HFFc6 (cell line): Measurements from ENCODE around the gene ELMOD1. TPM values are rescaled to one million over a fixed set of nuclear protein-coding genes. Genes with fewer than 3 reads are reported as not detected.
A peak's percentile ranks its signal among the peaks of the same experiment; 100 is the strongest.
"Not testable (repeated sequence)": the region's sequence is repeated elsewhere in the genome, so short reads cannot be mapped to it uniquely, and the experiment has no call there.

Experiments
- DNase-seq: peaks from one replicate; pipeline ENCODE4 v3.0.0-alpha.2; 2018
- H3K27ac Mint-ChIP-seq: 2 replicates; pipeline ENCODE4 v1.8.0; 2020; ENCODE audit warnings: mild to moderate bottlenecking, mixed read lengths
- H3K27me3 Mint-ChIP-seq: 2 replicates; pipeline ENCODE4 v1.8.0; 2021; ENCODE audit warnings: mild to moderate bottlenecking, moderate library complexity, mixed read lengths; ENCODE audit not compliant: insufficient read depth
- H3K36me3 Mint-ChIP-seq: 2 replicates; pipeline ENCODE4 v1.8.0; 2021; ENCODE audit warnings: low read depth, mixed read lengths
- H3K4me1 Mint-ChIP-seq: 2 replicates; pipeline ENCODE4 v1.8.0; 2020; ENCODE audit warnings: low read depth, mixed read lengths
- H3K4me3 Mint-ChIP-seq: 2 replicates; pipeline ENCODE4 v1.8.0; 2020; ENCODE audit warnings: mild to moderate bottlenecking, moderate library complexity, mixed read lengths
- H3K9me3 Mint-ChIP-seq: 2 replicates; pipeline ENCODE4 v1.8.0; 2020; ENCODE audit warnings: mild to moderate bottlenecking, mixed read lengths
- total RNA-seq, 6 experiments: library from RNA; stranded (reverse); fragmentation: NEBNext Ultra II Directional; extraction: Animal tissue kit (Norgen Biotek cat#: 25700); gene quantifications; 2 replicates in 1 of 6; 3 replicates in 5 of 6; pipeline ENCODE4 v1.2.3, GENCODE V29; 2021
- TF ChIP-seq, protein P1 (sequence below): fragments of 200-600 bp; sonication (generic); IDR thresholded peaks from 2 replicates; pipeline ENCODE4 v1.5.0; 2021; ENCODE audit warnings: antibody characterized with exemption, mild to moderate bottlenecking

Gene ELMOD1
- total RNA-seq, 6 experiments from 2014 or later = 0.19 to 0.30 (median 0.24) TPM

DNA sequence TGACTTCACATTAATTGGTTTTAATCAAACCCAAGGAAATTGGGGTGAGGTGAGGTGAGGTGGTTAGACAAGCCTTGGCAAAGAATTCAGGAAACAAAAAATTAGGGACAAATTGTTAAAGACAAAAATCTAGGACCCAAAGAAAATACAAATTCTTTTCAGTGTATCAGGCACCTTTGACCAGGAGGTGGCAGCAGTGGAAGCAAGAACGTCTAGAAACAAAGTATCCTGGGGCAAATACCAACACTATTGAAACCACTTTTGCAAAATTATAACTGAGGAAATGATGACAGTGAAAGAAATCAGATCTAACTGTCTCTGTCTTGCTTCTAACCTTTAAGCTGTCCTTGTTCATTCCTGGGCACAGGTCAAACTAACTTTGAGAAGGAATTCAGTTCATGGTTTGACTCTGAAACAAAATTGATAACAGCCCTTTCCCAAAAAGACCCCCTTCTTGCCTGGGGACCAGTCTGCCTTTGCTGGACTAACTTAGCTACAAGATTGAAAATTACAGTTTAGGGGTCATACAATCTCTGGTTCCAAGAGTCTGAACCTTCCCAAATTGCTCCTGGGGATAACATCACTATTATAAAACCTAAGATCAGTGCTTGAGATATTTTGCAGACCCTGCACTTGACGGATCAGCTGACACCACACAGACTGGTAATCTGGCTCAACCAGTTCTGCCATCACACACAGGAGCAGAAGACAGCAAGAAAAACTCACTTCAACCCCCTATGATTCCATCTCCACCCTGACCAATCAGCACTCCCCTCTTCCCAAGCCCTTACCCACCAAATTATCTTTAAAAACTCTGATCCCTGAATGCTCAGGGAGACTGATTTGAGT lies 14.2 kb upstream of the ELMOD1 start:
- H3K9me3 Mint-ChIP-seq, H3K4me3 Mint-ChIP-seq, H3K27me3 Mint-ChIP-seq, H3K27ac Mint-ChIP-seq, H3K4me1 Mint-ChIP-seq, H3K36me3 Mint-ChIP-seq: not testable (repeated sequence)
- DNase-seq = peak; percentile 55
- TF ChIP-seq, protein P1, sequence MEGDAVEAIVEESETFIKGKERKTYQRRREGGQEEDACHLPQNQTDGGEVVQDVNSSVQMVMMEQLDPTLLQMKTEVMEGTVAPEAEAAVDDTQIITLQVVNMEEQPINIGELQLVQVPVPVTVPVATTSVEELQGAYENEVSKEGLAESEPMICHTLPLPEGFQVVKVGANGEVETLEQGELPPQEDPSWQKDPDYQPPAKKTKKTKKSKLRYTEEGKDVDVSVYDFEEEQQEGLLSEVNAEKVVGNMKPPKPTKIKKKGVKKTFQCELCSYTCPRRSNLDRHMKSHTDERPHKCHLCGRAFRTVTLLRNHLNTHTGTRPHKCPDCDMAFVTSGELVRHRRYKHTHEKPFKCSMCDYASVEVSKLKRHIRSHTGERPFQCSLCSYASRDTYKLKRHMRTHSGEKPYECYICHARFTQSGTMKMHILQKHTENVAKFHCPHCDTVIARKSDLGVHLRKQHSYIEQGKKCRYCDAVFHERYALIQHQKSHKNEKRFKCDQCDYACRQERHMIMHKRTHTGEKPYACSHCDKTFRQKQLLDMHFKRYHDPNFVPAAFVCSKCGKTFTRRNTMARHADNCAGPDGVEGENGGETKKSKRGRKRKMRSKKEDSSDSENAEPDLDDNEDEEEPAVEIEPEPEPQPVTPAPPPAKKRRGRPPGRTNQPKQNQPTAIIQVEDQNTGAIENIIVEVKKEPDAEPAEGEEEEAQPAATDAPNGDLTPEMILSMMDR = peak; percentile 86

GRCh38 chr11:107577346-107577711 lies 13.6 kb upstream of the ELMOD1 start:
- H3K36me3 Mint-ChIP-seq = no peaks in the 10 kb centered on the region

GRCh38 chr11:107579169-107579568 lies 11.8 kb upstream of the ELMOD1 start:
- H3K27ac Mint-ChIP-seq, DNase-seq, H3K27me3 Mint-ChIP-seq, H3K9me3 Mint-ChIP-seq, H3K36me3 Mint-ChIP-seq, H3K4me3 Mint-ChIP-seq: not testable (repeated sequence)
- peaks cover 14% of the 10 kb centered on the region for H3K4me1 Mint-ChIP-seq

More at GRCh38 chr11:107577346-107577711, 13.6 kb upstream of the ELMOD1 start:
- TF ChIP-seq, protein P1 = no peak
- Mint-ChIP-seq H3K9me3 (no peaks in the 10 kb centered on the region), H3K4me3 (no peak overlapping the region), H3K4me1 (peaks cover 7% of the 10 kb centered on the region), H3K27ac (no peak overlapping the region), H3K27me3 (peaks cover 2% of the 10 kb centered on the region)
- no peak for DNase-seq

DNA sequence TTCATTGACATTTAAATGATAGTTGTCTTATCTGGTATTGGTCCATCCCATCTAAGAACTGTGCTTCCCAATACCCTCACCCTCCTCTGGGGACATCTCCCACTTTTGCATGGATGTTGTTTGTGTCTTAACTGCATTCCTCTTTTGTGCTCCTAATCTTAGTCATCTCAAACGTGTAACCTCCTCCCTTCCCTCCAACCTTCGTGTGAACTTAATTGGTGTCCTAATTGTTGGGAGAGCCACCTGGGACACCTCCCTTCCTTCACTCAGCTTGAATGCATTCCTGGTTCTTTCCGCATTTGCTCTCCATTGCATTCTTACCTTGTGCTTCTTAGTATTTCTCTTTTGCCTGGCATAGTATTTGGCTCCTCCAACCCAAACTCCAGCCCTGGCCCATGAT lies 9.8 kb upstream of the ELMOD1 start:
- no peak overlapping the region for H3K27ac Mint-ChIP-seq
- no peak for DNase-seq
- H3K9me3 Mint-ChIP-seq = no peaks in the 10 kb centered on the region
- H3K4me3 Mint-ChIP-seq = no peak overlapping the region
- peaks cover 2% of the 10 kb centered on the region for H3K27me3 Mint-ChIP-seq
- TF ChIP-seq, protein P1 = no peak
- H3K4me1 Mint-ChIP-seq = peaks cover 20% of the 10 kb centered on the region
- no peaks in the 10 kb centered on the region for H3K36me3 Mint-ChIP-seq

GRCh38 chr11:107583629-107584195 lies 7.2 kb upstream of the ELMOD1 start:
- H3K27me3 Mint-ChIP-seq = peaks cover 2% of the 10 kb centered on the region
- no peak overlapping the region for H3K27ac Mint-ChIP-seq
- no peaks in the 10 kb centered on the region for H3K9me3 Mint-ChIP-seq
- H3K4me1 Mint-ChIP-seq = peaks cover 39% of the 10 kb centered on the region
- DNase-seq = peak; percentile 68
- H3K36me3 Mint-ChIP-seq = no peaks in the 10 kb centered on the region
- TF ChIP-seq, protein P1 = no peak
- no peak overlapping the region for H3K4me3 Mint-ChIP-seq

GRCh38 chr11:107587306-107587979 lies 3.5 kb upstream of the ELMOD1 start:
- Mint-ChIP-seq H3K27me3 (peaks cover 14% of the 10 kb centered on the region), H3K9me3 (no peaks in the 10 kb centered on the region), H3K4me1 (peaks cover 53% of the 10 kb centered on the region), H3K27ac (peak overlapping the region; percentile 40), H3K36me3 (no peaks in the 10 kb centered on the region), H3K4me3 (peak overlapping the region; percentile 53)
- DNase-seq = peak; percentile 77
- TF ChIP-seq, protein P1 = no peak
